GM21737 (cell line): ENCODE measurements around the gene IDUA.

ENCODE experiments used
- ATAC-seq: cut with Tn5 transposase; IDR thresholded peaks from one replicate; pipeline ENCODE4 v1.9.1; 2021; ENCODE audit warnings: mild to moderate bottlenecking, moderate library complexity; ENCODE audit not compliant: unreplicated experiment

Gene IDUA

DNA sequence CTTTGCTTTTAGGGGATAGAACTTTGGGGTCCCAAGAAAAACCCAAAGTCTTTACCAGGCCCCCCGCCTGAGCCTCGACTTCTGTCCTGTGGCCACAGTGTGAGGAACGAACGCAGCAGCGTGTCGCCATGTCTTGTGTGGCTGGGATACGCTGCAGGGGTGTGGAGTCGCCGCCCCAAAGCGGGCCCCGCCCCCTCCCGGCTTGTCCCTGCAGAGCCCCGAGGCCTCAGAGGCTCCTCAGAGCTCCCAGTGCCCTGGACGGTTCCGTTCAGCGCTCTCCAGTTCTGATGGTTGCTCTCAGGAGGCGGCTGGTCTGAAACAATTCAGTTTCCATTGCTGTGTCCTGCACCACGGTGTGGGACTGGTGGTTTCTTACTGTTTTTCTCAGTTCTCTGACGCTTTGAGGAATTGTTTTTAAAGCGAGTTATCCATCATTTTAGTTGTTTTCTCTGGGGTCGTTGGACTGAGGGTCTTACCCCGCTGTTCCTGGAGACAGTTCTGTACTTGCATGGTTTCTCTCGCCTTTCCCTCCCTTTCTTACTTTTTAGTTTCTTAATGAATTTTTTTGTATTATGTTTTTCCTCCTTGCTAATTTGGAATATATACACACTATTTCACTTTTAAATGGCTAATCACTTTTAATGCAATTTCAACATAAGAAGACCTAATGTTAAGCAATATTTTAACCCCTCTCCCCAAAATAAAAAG, 1.6 kb upstream of the IDUA start:
- no peak for ATAC-seq

DNA sequence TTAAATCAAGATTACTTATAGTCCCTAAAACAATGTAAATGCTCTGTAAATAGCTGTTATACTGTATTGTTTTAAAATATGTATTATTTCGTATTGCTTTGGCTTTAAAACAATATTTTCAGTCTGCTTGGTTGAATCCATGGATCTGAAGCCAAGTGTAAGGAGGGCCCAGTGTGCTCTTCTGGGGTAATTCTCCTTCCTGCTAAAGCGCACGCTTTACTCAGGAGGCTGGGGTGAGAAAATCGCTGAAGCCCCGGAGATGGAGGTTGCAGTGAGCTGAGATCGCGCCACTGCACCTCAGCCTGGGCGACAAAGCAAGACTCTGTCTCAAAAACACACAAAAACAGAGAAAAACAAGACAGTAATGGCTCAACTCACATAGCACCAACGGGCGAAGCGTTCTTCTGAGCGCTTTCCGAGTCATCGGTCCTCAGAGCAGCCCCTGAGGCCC, 391 bp upstream of the IDUA start:
- ATAC-seq: no peak

DNA sequence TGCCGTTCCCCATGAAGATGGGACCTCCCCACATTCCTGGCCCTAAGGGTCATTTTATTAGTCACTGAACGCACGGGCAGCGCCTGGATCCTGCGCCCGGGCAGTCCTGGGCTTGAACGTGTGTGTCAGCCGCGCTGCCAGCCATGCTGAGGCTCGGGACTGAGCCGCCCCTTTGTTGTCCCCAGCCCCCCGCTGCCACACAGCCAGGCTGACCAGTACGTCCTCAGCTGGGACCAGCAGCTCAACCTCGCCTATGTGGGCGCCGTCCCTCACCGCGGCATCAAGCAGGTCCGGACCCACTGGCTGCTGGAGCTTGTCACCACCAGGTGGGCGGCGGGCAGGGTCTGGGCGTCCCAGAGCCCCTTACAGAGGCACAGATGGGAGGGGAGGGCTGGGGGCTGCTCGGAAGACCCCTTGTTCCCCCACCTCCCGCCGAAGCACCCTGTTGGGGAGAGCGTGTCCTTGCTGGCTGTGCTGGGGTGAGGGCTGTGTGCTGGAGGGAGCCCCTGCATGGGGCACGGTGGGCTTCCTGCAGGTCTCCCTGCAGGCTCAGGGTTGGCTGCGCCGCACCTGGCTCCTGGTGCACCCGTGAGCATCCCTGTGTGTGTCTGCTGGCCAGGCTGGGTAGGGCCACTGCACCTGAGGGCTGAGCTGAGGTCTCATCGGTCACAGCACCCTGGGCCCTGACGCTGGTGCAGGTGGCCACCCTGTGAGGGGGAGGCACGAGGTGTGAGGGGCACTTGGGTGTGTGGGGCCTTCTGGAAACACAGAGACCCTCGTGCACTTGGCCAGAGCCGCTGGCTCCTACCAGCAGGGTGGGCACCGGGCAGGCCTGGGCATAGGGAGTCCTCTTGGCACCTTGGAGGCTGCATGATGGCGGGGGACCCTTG, 1.0 kb downstream of the IDUA start:
- no peak for ATAC-seq

DNA sequence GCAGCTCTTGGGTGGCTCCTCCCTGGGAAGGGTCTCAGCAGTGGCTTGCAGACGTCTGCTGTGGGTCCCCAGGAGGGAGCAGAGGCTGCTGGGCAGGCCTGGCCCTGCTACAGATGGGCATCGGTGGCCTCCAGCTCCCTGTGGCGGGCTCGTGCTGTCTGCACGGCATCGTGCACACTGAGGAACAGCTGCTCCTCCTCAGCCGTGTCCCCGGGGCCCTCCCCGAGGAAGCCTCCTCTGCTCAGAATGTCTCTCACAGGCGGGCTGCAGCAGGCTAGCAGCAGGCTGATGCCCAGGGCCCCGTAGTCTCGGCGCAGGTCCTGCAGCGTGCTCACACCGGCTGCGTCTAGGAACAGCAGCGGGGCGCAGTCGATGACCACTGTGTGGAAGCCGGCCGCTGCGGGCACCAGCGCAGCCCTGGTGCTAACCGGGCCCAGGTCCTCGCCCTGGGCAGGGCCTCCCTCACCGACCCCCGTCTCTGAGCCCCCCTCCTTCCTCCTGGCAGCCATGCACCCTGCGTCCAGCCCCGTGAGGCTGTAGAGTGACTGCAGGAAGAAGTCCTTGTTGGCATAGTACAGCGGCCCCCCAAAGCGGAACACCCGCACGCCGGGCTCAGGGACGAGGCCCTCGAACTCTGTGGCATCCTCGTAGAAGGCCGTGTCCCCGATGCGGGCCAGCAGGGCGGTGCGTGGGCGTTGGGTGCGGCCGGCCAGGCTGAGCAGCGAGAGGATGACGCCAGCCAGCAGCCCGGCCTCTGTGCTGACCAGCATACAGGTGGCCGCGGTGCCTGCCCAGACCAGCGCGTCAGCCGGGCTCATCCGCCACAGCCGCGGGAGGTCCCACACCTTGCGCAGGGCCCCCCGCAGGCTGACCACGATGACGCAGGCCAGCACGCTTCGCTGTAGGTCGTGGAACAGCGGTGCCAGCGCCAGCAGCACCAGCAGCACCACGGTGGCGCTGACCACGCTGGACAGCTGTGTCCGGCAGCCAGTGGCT, 2.2 kb downstream of the IDUA start:
- no peak for ATAC-seq

DNA sequence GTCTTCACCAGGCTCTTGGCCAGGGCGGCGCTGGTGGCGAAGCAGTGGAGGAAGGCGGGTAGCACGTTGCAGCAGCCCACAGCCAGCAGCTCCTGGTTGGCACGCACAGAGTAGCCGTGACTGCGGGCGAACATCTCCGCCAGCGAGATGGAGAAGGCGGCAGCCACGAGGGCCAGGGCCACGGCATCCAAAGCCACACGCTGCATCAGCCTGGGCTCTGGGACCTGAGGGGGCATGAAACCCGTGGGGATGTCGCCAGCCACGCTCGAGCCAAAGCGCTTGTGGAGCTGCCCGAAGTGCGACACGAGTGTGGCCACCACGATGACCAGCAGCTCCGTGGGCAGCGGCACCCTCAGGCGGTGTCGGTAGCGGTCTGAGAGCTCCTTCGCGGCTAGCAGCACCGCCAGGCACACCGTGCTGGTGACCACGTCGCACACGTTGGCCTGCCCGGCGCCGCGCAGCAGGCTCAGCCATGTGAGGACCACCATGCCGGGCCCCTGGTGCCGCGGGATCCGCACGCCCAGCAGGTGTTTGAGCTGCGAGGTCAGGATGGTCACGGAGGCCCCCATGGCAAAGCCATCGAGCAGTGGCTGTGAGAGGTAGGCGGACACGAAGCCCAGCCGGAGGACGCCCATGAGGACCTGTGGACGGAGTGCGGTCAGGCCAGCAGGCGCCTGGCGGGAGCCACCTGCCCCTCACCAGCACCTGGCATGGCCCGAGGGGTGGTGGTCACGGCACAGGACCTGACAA, 3.1 kb downstream of the IDUA start:
- ATAC-seq: no peak

DNA sequence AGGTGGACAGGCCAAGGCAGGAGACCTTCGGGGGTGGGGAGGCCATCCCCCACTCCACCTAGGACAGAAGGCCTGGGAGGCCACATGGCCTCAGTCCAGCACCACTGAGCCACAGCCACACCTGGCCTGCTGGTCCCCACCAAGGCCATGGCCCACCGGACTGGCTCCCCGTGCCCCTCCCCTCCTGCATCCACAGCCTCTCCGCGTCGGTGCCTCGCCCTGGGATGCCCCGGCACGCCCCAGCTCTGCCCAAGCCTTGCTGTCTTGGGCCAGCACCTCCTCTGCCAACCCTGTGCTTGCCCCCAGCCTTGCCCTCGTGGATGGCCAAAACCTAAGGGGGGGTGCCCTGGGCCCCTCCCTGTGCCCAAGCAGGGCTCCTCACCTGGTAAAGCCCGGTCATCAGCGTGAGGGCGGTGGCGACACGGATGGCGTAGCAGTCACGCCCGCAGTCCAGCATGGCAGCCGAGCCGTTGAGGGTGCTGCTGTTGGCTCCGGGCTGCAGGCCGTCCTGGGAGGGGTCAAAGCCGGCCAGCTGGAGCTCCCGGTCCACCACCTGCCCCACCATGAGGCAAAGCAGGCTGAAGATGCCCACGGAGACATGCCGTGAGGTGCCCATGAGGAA, 4.0 kb downstream of the IDUA start:
- no peak for ATAC-seq

DNA sequence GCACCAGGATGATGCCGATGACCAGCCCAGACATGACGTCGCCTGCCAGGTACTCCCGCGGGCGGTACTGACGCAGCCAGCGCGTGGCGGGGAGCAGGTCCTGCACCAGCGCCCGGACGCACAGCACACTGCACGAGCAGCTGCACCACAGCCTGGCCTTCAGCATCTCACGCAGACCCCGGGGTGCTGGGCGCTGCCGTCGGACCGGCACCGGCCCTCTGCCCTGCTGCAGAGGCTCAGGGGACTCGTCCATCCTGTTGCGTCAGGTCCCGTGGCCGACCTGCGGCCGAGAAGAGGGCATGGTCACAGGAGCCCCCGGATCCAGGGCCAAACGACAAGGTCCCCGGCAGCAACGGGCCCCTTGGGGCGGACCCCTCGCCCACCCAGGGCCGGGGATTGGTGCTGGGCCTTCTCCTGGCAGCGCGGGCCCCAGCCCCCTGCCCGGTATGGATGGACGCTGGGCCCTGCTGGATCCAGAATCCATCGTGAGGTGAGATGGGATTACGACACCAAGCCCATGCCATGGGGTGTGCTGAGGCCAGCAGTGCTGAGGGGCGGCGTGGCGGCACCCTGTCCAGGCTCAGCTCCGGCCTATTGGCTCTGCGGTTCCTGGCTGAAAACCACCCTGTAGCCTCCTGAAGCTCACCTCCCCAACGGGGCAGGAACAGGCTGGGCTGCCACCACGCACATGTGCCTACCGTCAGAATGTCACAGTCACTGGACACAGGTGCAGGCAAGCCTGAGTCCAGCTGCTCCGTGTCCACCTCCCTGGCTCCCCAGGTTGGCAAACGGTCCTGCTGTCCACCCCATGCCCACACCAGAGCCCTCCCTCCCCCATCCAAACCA, 4.8 kb downstream of the IDUA start:
- ATAC-seq: no peak

DNA sequence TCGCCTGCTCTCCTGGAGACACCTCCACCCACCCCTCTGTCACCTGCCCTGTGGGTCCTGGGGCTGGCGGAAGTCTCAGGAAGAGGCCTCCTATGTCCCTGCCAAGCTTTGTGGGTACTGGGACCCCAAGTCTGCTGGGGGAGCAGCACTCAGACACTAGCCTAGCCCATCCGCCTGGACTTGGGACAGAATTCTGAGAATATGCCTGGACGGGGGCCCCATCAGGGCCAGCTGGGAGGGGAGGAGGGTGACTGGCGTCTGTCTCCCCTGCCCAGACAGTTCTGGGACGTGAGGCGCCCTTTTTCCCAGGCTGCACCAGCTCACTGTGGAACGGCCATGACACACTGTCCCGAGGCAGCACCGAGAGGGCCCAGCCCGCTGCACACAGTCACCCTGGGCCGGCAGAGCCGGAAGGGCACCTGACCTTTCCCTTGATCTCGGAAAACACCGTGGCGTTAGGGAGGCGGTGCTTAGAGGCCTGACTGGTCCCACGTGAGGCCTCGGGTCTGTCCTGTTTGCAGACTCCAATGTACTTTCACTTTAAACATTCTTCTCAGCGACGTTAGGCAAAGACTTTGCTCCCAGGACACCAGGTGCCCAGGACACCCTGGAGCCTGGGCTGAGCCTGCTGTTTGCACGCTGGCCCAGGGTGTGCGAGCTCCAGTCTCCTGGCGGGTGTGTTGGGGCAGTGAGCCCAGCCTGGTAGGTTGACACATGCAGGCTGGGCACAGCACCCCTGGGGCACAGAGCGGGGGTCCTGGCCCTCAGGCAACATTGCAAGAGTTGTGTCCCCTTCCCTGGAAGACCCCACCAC, 5.7 kb downstream of the IDUA start:
- ATAC-seq: no peak

DNA sequence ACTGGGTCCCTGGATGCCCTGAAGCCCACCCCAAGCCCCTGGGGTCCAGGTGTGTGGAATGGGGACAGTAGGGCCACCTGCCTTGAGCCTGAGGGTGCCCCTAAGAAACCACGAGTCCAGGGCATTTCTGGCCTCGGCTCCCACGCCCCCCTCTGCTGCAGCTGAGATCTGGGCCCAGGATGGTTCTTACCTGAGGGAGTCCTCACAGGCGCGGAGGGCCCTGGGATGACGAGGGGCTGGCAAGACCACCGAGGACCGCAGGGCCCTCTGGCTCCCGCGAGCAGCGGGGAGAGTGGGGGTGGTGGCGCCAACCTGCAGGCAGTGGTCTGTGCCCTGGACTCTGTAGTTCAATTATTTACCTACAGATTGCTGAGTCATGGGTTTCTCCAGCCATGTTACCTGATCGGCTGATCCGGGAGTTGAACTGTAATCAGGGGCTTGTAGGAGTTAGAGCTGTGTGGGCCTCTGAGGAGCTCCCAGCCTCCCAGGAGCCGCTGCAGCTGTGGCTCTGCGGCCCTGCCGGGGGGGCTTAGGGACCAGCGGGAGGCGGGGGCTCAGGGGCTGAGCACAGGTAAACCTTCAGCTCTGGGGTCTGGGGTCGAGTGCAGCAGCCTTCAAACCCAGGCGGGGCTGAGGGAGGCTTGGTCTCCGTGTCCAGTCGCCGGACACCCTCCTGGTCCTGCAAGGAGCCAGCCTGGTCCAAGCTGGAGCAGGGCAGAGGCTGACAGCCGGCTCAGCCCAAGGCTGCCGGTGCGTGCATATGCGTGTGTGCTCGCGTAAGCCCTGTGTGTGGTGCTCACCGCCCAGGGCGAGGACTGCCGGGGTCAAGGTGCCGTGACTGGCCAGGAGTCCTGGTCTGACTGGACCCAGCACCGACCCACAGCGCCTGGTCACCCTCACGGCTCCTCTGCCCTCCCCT, 6.5 kb downstream of the IDUA start, which contains the start of gene SLC26A1:
Gene SLC26A1 (minus strand): TSS at position 294 of the 919 bp plus-strand sequence. CDS start 1,701 bp downstream, outside the sequence.
- no peak for ATAC-seq

DNA sequence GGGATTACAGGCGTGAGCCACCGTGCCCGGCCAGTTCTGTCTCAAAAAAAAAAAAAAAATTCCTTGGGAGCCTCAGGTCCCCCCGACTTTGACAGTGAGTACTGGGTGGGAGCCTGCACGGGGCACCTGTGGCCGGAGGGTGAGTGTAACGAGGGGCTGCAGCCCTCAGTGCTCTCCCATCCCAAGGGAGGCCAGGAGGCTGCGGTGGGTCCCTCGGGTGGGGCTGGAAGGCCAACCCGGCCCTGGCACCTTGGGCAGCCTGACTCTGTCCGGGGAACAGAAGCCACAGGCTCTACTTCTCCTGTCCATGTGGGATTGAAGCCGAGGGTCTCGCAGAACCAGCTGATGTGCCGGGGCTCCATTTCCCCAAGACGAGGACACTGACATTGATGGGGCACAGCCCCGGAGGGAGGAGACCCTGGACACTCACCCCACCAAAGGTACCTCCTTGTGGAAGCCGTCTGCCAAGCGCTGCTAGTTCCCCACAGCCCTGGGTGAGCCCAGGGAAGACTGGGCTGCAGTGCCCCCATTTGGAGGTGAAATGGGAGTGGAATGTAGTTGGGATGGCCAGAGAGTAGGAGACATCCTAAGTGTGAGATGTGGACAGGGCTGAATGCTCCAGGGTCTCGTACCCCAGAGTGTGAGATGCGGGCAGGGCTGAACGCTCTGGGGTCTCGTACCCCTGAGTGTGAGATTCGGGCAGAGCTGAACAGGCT, 8.6 kb downstream of the IDUA start:
- ATAC-seq: no peak

DNA sequence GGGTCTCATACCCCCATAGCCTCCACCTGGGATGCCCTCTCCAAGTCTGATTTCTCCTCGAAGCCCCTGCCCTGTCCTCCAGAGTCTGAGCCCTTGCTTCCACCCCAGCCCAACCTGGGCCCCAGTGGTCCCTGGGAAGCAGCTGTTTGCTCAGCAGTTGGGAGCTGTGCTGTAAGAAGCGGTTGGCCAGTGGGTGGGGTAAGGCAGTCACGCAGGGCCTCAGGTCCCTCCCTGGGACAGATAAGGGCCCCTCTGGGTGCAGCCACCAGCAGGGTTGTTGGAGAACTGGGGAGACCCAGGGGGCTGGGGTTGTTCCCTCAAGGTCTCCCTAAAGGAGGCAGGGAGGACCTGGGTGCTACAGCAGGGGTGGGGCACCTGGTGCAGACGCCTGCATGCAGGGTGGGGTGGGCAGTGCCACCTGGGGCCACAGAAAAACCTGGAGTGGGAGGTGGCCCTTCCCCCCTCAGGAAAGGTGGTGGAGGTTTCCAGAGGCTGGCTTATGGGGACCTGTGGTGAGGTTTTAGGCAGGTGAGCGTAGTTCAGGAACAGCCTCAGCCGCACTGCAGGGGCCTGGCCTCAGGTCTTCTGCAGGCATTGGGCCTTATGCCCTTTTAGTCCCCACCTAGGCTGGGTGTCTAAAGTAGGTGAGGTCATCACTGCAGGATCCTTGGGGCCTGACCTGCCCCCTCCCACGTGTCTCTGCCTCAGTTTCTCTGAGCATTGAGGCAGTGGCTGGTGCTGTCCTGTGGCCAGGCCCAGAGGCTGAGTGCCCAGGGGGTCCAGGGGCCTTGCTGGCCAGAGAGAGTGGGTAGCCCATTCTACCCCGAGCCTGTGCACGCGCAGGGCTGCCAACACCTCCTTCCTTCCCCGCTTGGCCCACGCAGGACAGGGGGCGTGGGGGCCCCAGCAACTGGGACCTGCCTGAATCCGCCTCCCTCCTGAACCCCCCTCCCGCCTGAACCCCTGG, 9.5 kb downstream of the IDUA start:
- no peak for ATAC-seq

DNA sequence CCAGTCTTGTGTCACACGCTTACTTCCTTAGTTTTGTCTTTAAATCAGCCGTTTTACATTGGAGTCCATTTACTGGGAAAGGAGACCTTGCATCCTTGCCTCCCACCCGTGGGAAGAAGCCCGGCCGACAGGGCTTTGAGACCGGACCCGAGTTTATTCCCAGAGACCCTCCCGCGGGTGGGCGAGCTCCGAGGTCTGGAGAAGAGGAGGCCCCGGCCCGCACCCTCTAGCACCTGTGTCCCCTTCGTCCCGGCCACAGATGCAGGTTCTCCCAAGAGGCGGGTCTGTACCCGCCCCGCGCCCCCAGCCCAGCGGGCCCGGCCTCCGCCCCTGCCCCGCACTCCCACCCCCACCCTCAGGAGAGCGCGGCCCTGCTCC, 10.1 kb downstream of the IDUA start:
- no peak for ATAC-seq

DNA sequence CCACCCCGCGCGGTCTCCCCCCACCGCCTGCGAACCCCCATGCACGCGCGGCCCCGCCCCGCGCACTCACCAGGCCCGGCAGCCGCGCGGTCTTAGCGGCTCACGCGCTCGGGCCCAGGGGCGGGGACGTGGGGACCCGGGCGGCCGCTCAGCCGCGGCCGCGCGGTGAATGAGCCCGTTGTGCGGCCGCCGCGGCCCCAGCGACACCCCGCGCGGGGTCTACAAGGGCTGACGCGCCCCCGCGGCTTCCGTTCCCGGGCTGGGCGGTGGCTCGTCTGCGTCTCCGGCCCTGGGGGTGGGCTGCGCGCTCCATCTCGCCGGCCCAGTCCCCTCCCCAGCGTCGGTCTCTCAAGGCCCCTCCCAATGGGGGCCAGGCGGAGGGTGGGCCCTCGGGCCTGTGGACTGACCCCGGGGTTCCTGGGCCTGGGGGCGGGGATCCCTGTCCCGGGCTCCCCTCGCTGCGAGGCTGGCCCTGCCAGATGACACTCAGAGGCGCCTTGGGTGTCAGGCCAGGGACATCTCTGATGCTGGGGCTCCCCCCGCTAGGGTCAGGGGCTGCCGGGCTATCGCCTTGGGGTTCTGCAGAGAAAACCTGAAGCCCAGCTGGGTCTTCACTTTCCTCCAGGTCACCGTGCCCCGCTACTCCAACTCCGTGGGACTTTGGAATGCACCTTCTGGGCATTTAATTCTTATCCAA, 10.7 kb downstream of the IDUA start:
- ATAC-seq: no peak

DNA sequence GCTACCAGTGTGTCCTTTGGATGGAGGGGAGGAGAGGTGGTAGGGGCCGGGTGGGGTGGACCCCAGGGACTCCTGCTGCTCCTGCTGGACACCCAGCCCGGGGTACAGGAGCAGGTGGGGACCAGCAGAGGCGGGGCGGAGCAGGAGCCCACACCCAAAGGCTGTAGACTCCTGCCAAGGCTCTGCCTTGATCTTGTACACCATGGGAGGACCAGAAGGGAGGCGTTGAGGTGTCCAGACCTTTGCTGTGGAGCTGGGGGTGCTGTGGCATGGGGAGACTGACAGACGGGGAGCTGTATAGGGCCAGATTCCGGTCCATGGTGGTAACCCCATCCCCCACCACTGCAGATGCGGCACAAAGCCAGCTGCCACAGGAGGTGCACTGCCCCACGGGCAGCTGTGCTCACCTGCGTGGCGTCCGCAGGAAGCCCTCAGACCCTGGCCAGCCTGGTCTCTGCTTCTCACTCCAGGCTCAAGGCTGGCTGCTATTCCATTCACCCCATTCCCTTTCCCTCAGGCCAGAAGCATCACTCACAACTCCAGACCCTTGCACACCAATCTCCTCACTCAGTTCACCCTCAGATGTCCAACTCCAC, 11.3 kb downstream of the IDUA start:
- ATAC-seq: no peak
